NCI-H1105 treated with DMSO at 0.1 percent for 48 hours (cell line): ENCODE data around the gene PAX2.
"Not testable (repeated sequence)": the region's sequence is repeated elsewhere in the genome, so short reads cannot be mapped to it uniquely, and the experiment has no call there.

ENCODE experiments used
- DNase-seq: peaks from one replicate; lab custom pipeline; 2025; lab: John Stamatoyannopoulos, UW

Gene PAX2

GRCh38 chr10:100744987-100745881 is at the start of gene PAX2:
Gene PAX2, plus strand, starts transcription at chr10:100745582. Its CDS starts 679 bp downstream, at chr10:100746261.
- peak; percentile 19 for DNase-seq

GRCh38 chr10:100696477-100696901 is 48.9 kb upstream of the PAX2 start:
- DNase-seq = no peak

- no peak for DNase-seq
These were observed 48.3 kb upstream of the PAX2 start for GRCh38 chr10:100697070-100697469.

GRCh38 chr10:100697631-100698030 is 47.8 kb upstream of the PAX2 start:
- no peak for DNase-seq

- not testable (repeated sequence) for DNase-seq
These were observed 43.7 kb upstream of the PAX2 start for GRCh38 chr10:100701704-100702103.

- no peak for DNase-seq
These were observed 40.2 kb upstream of the PAX2 start for GRCh38 chr10:100705139-100705538.

- no peak for DNase-seq
These were observed 38.0 kb upstream of the PAX2 start for GRCh38 chr10:100707261-100707848.

GRCh38 chr10:100709146-100710082 is 36.0 kb upstream of the PAX2 start:
- no peak for DNase-seq

- DNase-seq = no peak
These were observed 35.1 kb upstream of the PAX2 start for GRCh38 chr10:100710151-100710871.

- no peak for DNase-seq
These were observed 32.1 kb upstream of the PAX2 start for GRCh38 chr10:100713049-100713858.

GRCh38 chr10:100713859-100714565 is 31.4 kb upstream of the PAX2 start:
- no peak for DNase-seq

- DNase-seq = no peak
These were observed 30.8 kb upstream of the PAX2 start for GRCh38 chr10:100714566-100714950.

GRCh38 chr10:100715101-100715444 is 30.3 kb upstream of the PAX2 start:
- DNase-seq = no peak

- DNase-seq = no peak
These were observed 29.7 kb upstream of the PAX2 start for GRCh38 chr10:100715445-100716385.

- no peak for DNase-seq
These were observed 28.2 kb upstream of the PAX2 start for GRCh38 chr10:100717166-100717565.

GRCh38 chr10:100718197-100718742 is 27.1 kb upstream of the PAX2 start:
- DNase-seq = no peak

GRCh38 chr10:100723180-100723579 is 22.2 kb upstream of the PAX2 start:
- no peak for DNase-seq

- no peak for DNase-seq
These were observed 21.4 kb upstream of the PAX2 start for GRCh38 chr10:100723770-100724530.
